Pancreas (tissue), 10 donors: ENCODE results near the gene PTTG2. TPM values are rescaled to one million over a fixed set of nuclear protein-coding genes. Genes with fewer than 3 reads are reported as not detected.

Source experiments
- ATAC-seq, 4 donors: fragments of 200-7000 bp; cut with Tn5 transposase; one replicate each; pipeline versions ENCODE4 v1.8.0 to v1.9.1; 2020; ENCODE audit warnings: mild to moderate bottlenecking in 4 of 4, moderate library complexity in 4 of 4
- DNase-seq, 6 donors: peaks; one replicate each; pipeline ENCODE4 v3.0.0-alpha.2; 2020
- FAIRE-seq: peaks from 2 replicates; lab custom pipeline; 2012; peaks lifted over from hg19 to GRCh38; lab: Jason Lieb, UNC
- H3K27ac ChIP-seq, 4 donors: fragments of 200-600 bp; sonication (generic); 1 replicate in 3 of 4; 2 replicates in 1 of 4; pipeline versions ENCODE4 v1.5.0 to v1.8.0; 2020
- H3K27me3 ChIP-seq, 4 donors: fragments of 200-600 bp; one replicate each; pipeline ENCODE4 v1.8.0; 2021
- H3K36me3 ChIP-seq, 3 donors: fragments of 200-600 bp; sonication (generic) in 1 of 3; one replicate each; pipeline versions ENCODE4 v1.5.0 to v1.8.0; 2020 to 2021
- H3K4me1 ChIP-seq, 3 donors: fragments of 200-600 bp; one replicate each; pipeline ENCODE4 v1.8.0; 2021
- H3K4me3 ChIP-seq, 4 donors: fragments of 200-600 bp; sonication (generic) in 2 of 4; one replicate each; pipeline versions ENCODE4 v1.5.0 to v1.8.0; 2020 to 2021
- H3K9me3 ChIP-seq, 4 donors: fragments of 200-600 bp; one replicate each; pipeline ENCODE4 v1.8.0; 2021
- WGBS, 2 donors: extraction: QIAGEN DNeasy Blood & Tissue Kit; methylation state at CpG; one replicate each; pipeline ENCODE4 v1.1.7; 2013; 5-methylcytosine and 5-hydroxymethylcytosine counted together
- intact Hi-C, 3 donors: fragments of 100-400 bp; cut with DNase I; formaldehyde crosslinking; loops; one replicate each; pipeline versions ENCODE4 v1.11.1 to v1.14.2; 2022
- polyA plus RNA-seq, 2 donors: library from polyadenylated mRNA; stranded (reverse); fragments of 200-250 nt; gene quantifications; one replicate each; pipeline ENCODE4 v1.2.3, GENCODE V29; 2013
- total RNA-seq, 6 donors: library from RNA; stranded (reverse); fragmentation: NEBNext Ultra II Directional in 4 of 6; extraction: Animal tissue kit (Norgen Biotek cat#: 25700) in 4 of 6; gene quantifications; one replicate each; pipeline versions ENCODE4 v1.2.1 to v1.2.4, GENCODE V29; 2021 to 2023
- TF ChIP-seq, protein P1 (sequence below), 4 donors: fragments of 200-600 bp; sonication (generic) in 3 of 4; IDR thresholded peaks; one replicate each; pipeline versions ENCODE4 v1.5.0 to v1.8.0; 2021; ENCODE audit warnings: antibody characterized with exemption in 4 of 4
- donor health status: healthy with polysubstance abuse.
- donor health status: DM: no; HTN: no; CAD: no; lungs with moderate emphysema.
- donor health status: DM: no; HTN: no; CAD: no.
- donor health status: control.
- donor health status: control.
- donor health status: Bipolar disorder and iron deficiency.
- donor health status: DM: yes; HTN: yes; CAD: no.
- donor health status: DM: no; HTN: no; CAD: no.
- donor health status: DM: no; HTN: no; CAD: no.
- donor health status: DM: yes; HTN: yes; CAD: no.

PTTG2 gene
- total and polyA plus RNA-seq, 8 donors: 0.30 to 0.94 (median 0.78) TPM; not detected in 1

DNA sequence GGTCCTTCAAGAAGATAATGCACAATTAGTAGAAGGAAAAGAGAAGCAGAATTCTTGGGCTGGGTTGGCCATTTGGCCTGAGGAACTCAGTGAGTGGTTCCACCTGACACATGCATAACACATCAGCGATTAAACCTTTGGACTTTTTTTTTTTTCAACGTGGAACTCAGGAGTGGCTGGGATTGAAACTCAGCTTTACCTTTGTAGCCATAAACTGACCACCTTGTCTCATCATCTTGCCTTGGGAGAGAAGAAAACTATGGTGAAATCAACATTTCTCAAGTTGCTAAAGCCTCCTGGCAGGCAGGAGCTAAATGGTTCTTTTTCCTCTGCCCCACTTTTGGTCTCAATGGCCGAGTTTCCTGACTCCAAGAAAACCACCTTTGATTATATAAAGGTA, 16.3 kb downstream of the PTTG2 start:
- DNase-seq (no peak), ATAC-seq (peak; percentile 28 to 65 (median 46)), FAIRE-seq (no peak)
- H3K4me1 ChIP-seq: peaks cover 3 to 8% (median 7%) of the 10 kb centered on the region in 3 donors
- intact Hi-C loops: no loop called here
- no peaks in the 10 kb centered on the region for H3K9me3 ChIP-seq
- TF ChIP-seq, protein P1, sequence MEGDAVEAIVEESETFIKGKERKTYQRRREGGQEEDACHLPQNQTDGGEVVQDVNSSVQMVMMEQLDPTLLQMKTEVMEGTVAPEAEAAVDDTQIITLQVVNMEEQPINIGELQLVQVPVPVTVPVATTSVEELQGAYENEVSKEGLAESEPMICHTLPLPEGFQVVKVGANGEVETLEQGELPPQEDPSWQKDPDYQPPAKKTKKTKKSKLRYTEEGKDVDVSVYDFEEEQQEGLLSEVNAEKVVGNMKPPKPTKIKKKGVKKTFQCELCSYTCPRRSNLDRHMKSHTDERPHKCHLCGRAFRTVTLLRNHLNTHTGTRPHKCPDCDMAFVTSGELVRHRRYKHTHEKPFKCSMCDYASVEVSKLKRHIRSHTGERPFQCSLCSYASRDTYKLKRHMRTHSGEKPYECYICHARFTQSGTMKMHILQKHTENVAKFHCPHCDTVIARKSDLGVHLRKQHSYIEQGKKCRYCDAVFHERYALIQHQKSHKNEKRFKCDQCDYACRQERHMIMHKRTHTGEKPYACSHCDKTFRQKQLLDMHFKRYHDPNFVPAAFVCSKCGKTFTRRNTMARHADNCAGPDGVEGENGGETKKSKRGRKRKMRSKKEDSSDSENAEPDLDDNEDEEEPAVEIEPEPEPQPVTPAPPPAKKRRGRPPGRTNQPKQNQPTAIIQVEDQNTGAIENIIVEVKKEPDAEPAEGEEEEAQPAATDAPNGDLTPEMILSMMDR (IDR thresholded peaks at IDR 0.05): no peak
- no peaks in the 10 kb centered on the region for H3K36me3 ChIP-seq
- H3K27ac ChIP-seq: peak overlapping the region; percentile 56 to 93 (median 83)
- no peaks in the 10 kb centered on the region for H3K27me3 ChIP-seq
- H3K4me3 ChIP-seq: peak overlapping the region in 3 of 4 donors; percentile 69 to 92 (median 75)
- 7 to 20% methylated on average over 3 of the region's 3 CpGs for WGBS, 2 donors

DNA sequence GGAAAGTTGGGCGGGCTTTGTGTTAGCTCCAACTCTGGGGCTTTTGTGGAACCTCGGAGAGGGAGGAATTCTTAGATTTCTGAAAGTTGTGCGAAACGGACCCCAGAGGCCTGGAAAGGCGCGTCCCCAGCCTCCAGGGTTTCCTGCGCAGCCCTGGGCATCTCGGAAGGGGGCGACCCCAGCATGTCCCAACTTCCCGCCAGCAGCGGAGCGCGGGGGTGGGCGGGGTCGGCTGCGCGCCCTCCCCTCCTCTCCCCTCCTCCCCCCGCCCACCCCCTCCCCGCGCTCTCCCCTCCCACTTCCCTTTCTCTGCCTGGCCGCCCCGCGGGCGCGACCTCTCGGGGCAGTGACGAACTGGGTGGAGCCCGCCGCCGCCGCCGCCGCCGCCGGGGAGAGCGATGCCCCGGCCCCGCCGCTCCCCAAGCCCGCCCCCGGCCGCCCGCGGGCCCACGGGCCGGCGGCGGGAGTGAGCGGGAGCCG, 16.8 kb downstream of the PTTG2 start:
- Histone ChIP-seq H3K27ac (peak overlapping the region; percentile 66 to 93 (median 83)), H3K27me3 (no peaks in the 10 kb centered on the region), H3K4me3 (peak overlapping the region; percentile 63 to 92 (median 72)), H3K4me1 (peaks cover 3 to 8% (median 8%) of the 10 kb centered on the region in 3 donors), H3K36me3 (no peaks in the 10 kb centered on the region), H3K9me3 (no peaks in the 10 kb centered on the region)
- 3% methylated on average over 29 to 47 of the region's 50 CpGs for WGBS, 2 donors
- TF ChIP-seq, protein P1 (IDR thresholded peaks at IDR 0.05): no peak
- no peak for FAIRE-seq
- intact Hi-C loops: no loop called here
- peak; percentile 84 to 93 (median 88) for ATAC-seq
- peak; percentile 72 to 91 (median 83) for DNase-seq

DNA sequence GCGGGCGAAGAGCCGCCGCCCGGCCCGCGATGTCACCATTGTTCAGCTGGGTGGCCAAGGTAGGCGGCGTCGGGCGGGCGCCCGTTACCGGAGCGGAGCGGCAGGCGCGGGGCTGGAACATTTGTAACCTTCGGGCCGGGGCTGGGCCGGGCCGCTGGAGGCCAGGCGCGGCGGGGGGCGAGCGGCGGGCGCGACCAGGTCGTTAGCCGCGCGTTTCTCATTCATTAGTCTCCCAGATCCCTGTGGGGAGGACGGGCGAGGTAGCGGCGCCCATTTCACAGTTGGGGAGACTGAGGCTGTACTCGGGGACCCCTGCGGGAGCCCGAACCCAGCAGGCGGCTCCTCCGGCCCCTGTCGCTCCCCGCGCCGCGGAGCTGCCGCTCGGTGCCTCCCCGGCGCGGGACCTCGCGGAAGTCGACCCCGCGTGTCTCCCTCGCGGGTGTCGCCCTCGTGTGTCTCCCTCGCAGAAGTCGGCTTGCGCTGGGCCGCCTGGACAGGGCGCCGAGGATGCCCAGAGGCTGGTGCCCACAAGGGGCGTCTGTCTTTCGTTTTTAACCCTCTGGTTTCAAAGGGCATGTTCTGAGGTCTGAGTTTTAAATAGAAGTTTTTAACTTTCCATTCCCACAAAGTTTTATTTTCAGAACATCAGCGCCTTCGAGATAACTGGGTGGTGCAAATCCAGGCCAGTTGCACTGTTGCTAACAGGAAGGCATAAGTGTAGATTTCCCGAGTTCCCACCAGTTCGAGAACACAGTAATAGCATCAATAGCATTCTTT, 17.5 kb downstream of the PTTG2 start:
- no peaks in the 10 kb centered on the region for H3K9me3 ChIP-seq
- DNase-seq: peak; percentile 55 to 85 (median 66)
- H3K4me3 ChIP-seq: peak overlapping the region; percentile 63 to 92 (median 72)
- FAIRE-seq: no peak
- TF ChIP-seq, protein P1 (IDR thresholded peaks at IDR 0.05): peak; percentile 21 to 48 (median 41)
- H3K27me3 ChIP-seq: no peaks in the 10 kb centered on the region
- intact Hi-C loops: no loop called here
- ATAC-seq: peak; percentile 61 to 82 (median 78)
- no peaks in the 10 kb centered on the region for H3K36me3 ChIP-seq
- H3K27ac ChIP-seq: peak overlapping the region; percentile 66 to 93 (median 83)
- WGBS, 2 donors: 1 to 2% methylated on average over 62 to 74 of the region's 74 CpGs
- peaks cover 3 to 14% (median 8%) of the 10 kb centered on the region in 3 donors for H3K4me1 ChIP-seq

DNA sequence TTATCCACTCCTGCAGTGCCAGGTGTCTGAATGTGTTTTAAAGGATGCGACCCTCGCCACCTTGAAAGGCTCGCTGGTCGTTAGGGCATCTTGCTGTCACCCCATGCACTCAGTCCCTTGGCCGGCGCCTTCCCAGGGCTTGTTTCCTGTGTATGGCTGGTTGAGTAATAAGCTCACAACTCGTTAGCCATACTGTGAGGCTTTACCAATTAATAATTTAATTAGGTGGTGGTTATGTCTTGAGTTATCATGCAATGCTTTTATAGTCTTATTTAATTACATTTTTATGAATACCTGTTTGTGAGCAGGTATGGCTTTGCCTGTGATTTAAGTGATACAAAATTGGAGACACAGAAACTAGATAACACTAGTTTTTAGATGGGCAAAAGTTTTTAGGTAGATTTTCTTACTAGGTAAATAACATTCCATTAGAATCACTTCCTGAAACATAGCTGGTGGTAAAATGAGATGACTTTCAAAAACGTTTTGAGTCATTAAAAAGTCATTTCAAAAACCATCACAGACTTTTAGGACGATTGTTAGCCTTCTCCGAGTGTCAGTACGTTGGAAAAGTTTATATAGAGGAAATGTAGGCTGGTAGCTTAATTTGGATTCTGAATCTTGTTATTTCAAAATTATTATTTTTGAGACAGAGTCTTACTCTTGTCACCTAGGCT, 18.2 kb downstream of the PTTG2 start:
- H3K27ac ChIP-seq: peak overlapping the region in 3 of 4 donors; percentile 79 to 93 (median 87)
- intact Hi-C loops: no loop called here
- H3K4me1 ChIP-seq: peaks cover 3 to 16% (median 8%) of the 10 kb centered on the region in 3 donors
- ATAC-seq (peak in 1 of 4 donors; percentile 2), DNase-seq (no peak), FAIRE-seq (no peak)
- no peaks in the 10 kb centered on the region for H3K27me3 ChIP-seq
- WGBS, 2 donors: 57 to 61% methylated on average over 11 of the region's 11 CpGs
- H3K36me3 ChIP-seq: no peaks in the 10 kb centered on the region
- peak overlapping the region in 3 of 4 donors; percentile 0 to 92 (median 75) for H3K4me3 ChIP-seq
- TF ChIP-seq, protein P1 (IDR thresholded peaks at IDR 0.05): no peak
- no peaks in the 10 kb centered on the region for H3K9me3 ChIP-seq
